ENCODE data around the gene DLK2.

DNA sequence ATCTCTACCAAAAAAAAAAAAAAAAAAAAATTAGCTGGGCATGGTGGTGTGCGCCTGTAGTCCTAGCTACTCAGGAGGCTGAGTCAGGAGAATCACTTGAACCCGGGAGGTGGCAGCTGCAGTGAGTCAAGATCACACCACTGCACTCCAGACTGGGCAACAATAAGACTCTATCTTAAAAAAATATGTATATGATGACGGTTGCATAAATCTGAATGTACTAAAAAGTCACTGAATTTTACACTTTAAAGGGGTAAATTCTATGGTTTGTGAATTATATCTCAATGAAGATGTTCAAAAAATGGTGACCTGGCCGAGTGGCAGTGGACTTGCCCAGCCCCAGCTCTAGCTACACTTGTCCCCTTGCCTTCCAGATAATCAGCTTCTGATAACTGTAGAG, 38.4 kb downstream of the DLK2 start:
- TF ChIP-seq, protein P1, sequence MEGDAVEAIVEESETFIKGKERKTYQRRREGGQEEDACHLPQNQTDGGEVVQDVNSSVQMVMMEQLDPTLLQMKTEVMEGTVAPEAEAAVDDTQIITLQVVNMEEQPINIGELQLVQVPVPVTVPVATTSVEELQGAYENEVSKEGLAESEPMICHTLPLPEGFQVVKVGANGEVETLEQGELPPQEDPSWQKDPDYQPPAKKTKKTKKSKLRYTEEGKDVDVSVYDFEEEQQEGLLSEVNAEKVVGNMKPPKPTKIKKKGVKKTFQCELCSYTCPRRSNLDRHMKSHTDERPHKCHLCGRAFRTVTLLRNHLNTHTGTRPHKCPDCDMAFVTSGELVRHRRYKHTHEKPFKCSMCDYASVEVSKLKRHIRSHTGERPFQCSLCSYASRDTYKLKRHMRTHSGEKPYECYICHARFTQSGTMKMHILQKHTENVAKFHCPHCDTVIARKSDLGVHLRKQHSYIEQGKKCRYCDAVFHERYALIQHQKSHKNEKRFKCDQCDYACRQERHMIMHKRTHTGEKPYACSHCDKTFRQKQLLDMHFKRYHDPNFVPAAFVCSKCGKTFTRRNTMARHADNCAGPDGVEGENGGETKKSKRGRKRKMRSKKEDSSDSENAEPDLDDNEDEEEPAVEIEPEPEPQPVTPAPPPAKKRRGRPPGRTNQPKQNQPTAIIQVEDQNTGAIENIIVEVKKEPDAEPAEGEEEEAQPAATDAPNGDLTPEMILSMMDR (IDR thresholded peaks at IDR 0.05), result no peak
- no peak for TF ChIP-seq POLR2A (IDR thresholded peaks at IDR 0.05)

Measured in body of pancreas (tissue), 4 donors.